ENCODE measurements around the gene HSPB9. TPM values are rescaled to one million over a fixed set of nuclear protein-coding genes. Genes with fewer than 3 reads are reported as not detected.

Gene HSPB9
- total and polyA plus RNA-seq, 9 of the 15 experiments (the other 6 are each of a cell fraction or from before 2014, with no cell fraction given): 0.04 to 0.16 (median 0.08) TPM; not detected in 3

- in situ Hi-C loops (cut with MboI) (loop anchor here (25.0 kb wide), 1 partner anchor 364 kb away; the partner anchor contains the start of gene HAP1), intact Hi-C loops (cut with micrococcal nuclease) (loop anchor here (1.0 kb wide), 3 partner anchors 34 to 138 kb away; no protein-coding TSS in a partner anchor)
- H3K9me3 ChIP-seq (replicated peaks; ENCODE audit: control insufficient read depth, insufficient read depth, low read depth, low read length): no peaks in the 10 kb centered on the region
- peak; percentile 96 for FAIRE-seq
- peak; percentile 87 to 89 (median 87) for DNase-seq (ENCODE audit: extremely low read depth in 1 of 4, low spot score in 3 of 4)
- no peaks in the 10 kb centered on the region for H3K36me3 ChIP-seq (ENCODE audit: control insufficient read depth, insufficient read depth, low read length)
- peak overlapping the region; percentile 90 for H2AFZ ChIP-seq (ENCODE audit: low read depth, low read length)
- H3K9ac ChIP-seq (ENCODE audit: insufficient read depth in 1 of 2, low read depth in 2 of 2, low read length in 2 of 2): peak overlapping the region in 1 of 2 experiments; percentile 51; a peak in 2 of 4 replicates
- H3K4me1 ChIP-seq (replicated peaks in 1 of 2; ENCODE audit: control insufficient read depth in 2 of 2, insufficient read depth in 2 of 2, low read length in 2 of 2): peaks cover 7 to 27% of the 10 kb centered on the region in 2 experiments; a peak in 3 of 5 replicates
- ChIA-PET POLR2A (interaction anchor here (1.0 to 2.7 kb wide), 2 partner anchors 10 to 13 kb away, joined by 3 to 7 read pairs; no protein-coding TSS in a partner anchor), CTCF (ENCODE audit: low intra/inter-chr PET ratio) (interaction anchor here (1.3 to 3.2 kb wide), 4 partner anchors 23 to 139 kb away, joined by 4 to 33 read pairs (median 8); no protein-coding TSS in a partner anchor)
- no TSS peak for BruUV-seq (replicated peaks)
- ATAC-seq: peak; percentile 93
- peak overlapping the region; percentile 73 for H3K4me2 ChIP-seq (ENCODE audit: insufficient read depth, low read length)
- H4K20me1 ChIP-seq (replicated peaks; ENCODE audit: control insufficient read depth, insufficient read depth, low read length): no peaks in the 10 kb centered on the region
- H3K27ac ChIP-seq (ENCODE audit: extremely low read depth, low read depth, low read length): no peak overlapping the region
- no peaks in the 10 kb centered on the region for H3K9me1 ChIP-seq (ENCODE audit: control insufficient read depth, insufficient read depth, low read length)
- WGBS (ENCODE audit: insufficient coverage, low coverage, missing lambda C conversion rate): 9% methylated on average over 14 of the region's 14 CpGs
- no peak overlapping the region for H3K4me3 ChIP-seq
- H3K79me2 ChIP-seq (ENCODE audit: control insufficient read depth, insufficient read depth, low read length): no peaks in the 10 kb centered on the region
- peaks cover 0 to 12% of the 10 kb centered on the region in 2 experiments; a peak in 3 of 5 replicates for H3K27me3 ChIP-seq (ENCODE audit: control insufficient read depth in 2 of 2, insufficient read depth in 2 of 2, low read length in 2 of 2)
- no peak for TF ChIP-seq THRA (IDR thresholded peaks at IDR 0.05)
- peak; percentile 37; the same call in 1 of the 2 replicates for TF ChIP-seq RB1 (IDR thresholded peaks at IDR 0.05; ENCODE audit: low read depth)
- TF ChIP-seq STAG1 (CRISPR knock-in tag; IDR thresholded peaks at IDR 0.05; ENCODE audit: borderline replicate concordance): peak; percentile 63; the same call in 1 of the 2 replicates
- 0 out of 2 replicates have a peak, but pooled peaks have one; percentile 27 for TF ChIP-seq ATF7 (IDR thresholded peaks at IDR 0.05)
- TF ChIP-seq ZNF644 (tag; IDR thresholded peaks at IDR 0.05; ENCODE audit: low read depth): no peak
- TF ChIP-seq MBD1 (CRISPR knock-in tag; IDR thresholded peaks at IDR 0.05): no peak
- no peak for TF ChIP-seq MBD2 (IDR thresholded peaks at IDR 0.05; ENCODE audit: borderline replicate concordance, low read depth)
- TF ChIP-seq CC2D1A (IDR thresholded peaks at IDR 0.05): peak; percentile 60
- TF ChIP-seq HNRNPH1 (optimal IDR thresholded peaks at IDR 0.05; ENCODE audit: low read depth, low read length): no peak
- peak; percentile 63; the same call in 1 of the 2 replicates for TF ChIP-seq DEAF1 (CRISPR knock-in tag; IDR thresholded peaks at IDR 0.05)
- peak; percentile 85 to 92 for TF ChIP-seq RAD21 (CRISPR knock-in tag; conservative IDR thresholded peaks at IDR 0.05 in 1 of 2, IDR thresholded peaks at IDR 0.05 in 1 of 2)
- TF ChIP-seq CTCF (IDR thresholded peaks at IDR 0.05 in 2 of 3, conservative IDR thresholded peaks at IDR 0.05 in 1 of 3; ENCODE audit: insufficient read depth in 2 of 3, low read depth in 1 of 3, low read length in 3 of 3): peak; percentile 92 to 98 (median 94)
- no peak for TF ChIP-seq GTF2A2 (tag; IDR thresholded peaks at IDR 0.05)
- peak; percentile 77 for TF ChIP-seq BCOR (IDR thresholded peaks at IDR 0.05)
Observed at GRCh38 chr17:42101513-42102292, 20.9 kb upstream of the HSPB9 start.
